Neural progenitor cell (in vitro differentiated cells): ENCODE measurements around the gene SPINK5. TPM values are rescaled to one million over a fixed set of nuclear protein-coding genes. Genes with fewer than 3 reads are reported as not detected.

Experiments used
- DNase-seq: peaks from one replicate; pipeline ENCODE4 v3.0.0-alpha.2; 2016; ENCODE audit warnings: low spot score
- H2AFZ ChIP-seq: fragments of 200-600 bp; sonication (generic); replicated peaks from 2 replicates; pipeline ENCODE4 v1.6.1; 2016; ENCODE audit warnings: antibody characterized with exemption
- H3F3A ChIP-seq: fragments of 200-600 bp; sonication (generic); 2 replicates; pipeline ENCODE4 v1.6.1; 2016; ENCODE audit warnings: antibody characterized with exemption, low read depth
- H3K27ac ChIP-seq: fragments of 200-600 bp; sonication (generic); 2 replicates; pipeline ENCODE4 v1.5.1; 2016; ENCODE audit warnings: mild to moderate bottlenecking
- H3K27me3 ChIP-seq: fragments of 200-600 bp; sonication (generic); 2 replicates; pipeline ENCODE4 v1.6.1; 2016; ENCODE audit warnings: mild to moderate bottlenecking, moderate library complexity
- H3K36me3 ChIP-seq: fragments of 200-600 bp; sonication (generic); 2 replicates; pipeline ENCODE4 v1.5.1; 2016
- H3K4me1 ChIP-seq: fragments of 200-600 bp; sonication (generic); 2 replicates; pipeline ENCODE4 v1.6.1; 2016; ENCODE audit warnings: mixed run types
- H3K4me2 ChIP-seq: fragments of 200-600 bp; sonication (generic); 2 replicates; pipeline ENCODE4 v1.6.1; 2016
- H3K4me3 ChIP-seq: fragments of 200-600 bp; sonication (generic); 2 replicates; pipeline ENCODE4 v1.5.1; 2016
- H3K79me2 ChIP-seq: fragments of 200-600 bp; sonication (generic); 2 replicates; pipeline ENCODE4 v1.6.1; 2016; ENCODE audit warnings: low read depth
- H3K9ac ChIP-seq: fragments of 200-600 bp; sonication (generic); 2 replicates; pipeline ENCODE4 v1.6.1; 2016
- H3K9me3 ChIP-seq: fragments of 200-600 bp; sonication (generic); 2 replicates; pipeline ENCODE4 v1.5.1; 2016; ENCODE audit warnings: low read depth
- H4K20me1 ChIP-seq: fragments of 200-600 bp; sonication (generic); 2 replicates; pipeline ENCODE4 v1.6.1; 2016; ENCODE audit warnings: low read depth
- H3K27ac Mint-ChIP-seq: 3 replicates; pipeline ENCODE4 v1.8.0; 2021; ENCODE audit warnings: mixed read lengths
- H3K27me3 Mint-ChIP-seq: 2 replicates; pipeline ENCODE4 v1.8.0; 2022; ENCODE audit warnings: low read depth, mild to moderate bottlenecking, inconsistent platforms, moderate library complexity, mixed read lengths; ENCODE audit not compliant: insufficient read depth
- H3K36me3 Mint-ChIP-seq: 3 replicates; pipeline ENCODE4 v1.8.0; 2021; ENCODE audit warnings: mixed read lengths
- H3K4me1 Mint-ChIP-seq: 3 replicates; pipeline ENCODE4 v1.8.0; 2021; ENCODE audit warnings: mixed read lengths
- H3K4me3 Mint-ChIP-seq: 3 replicates; pipeline ENCODE4 v1.8.0; 2021; ENCODE audit warnings: mild to moderate bottlenecking, moderate library complexity, mixed read lengths
- H3K9me3 Mint-ChIP-seq: 3 replicates; pipeline ENCODE4 v1.8.0; 2020; ENCODE audit warnings: mixed read lengths
- CTCF ChIP-seq: fragments of 200-600 bp; sonication (generic); IDR thresholded peaks from 2 replicates; pipeline ENCODE4 v1.5.1; 2017; ENCODE audit warnings: antibody characterized with exemption, mild to moderate bottlenecking
- EZH2 ChIP-seq: fragments of 200-600 bp; sonication (generic); IDR thresholded peaks from 2 replicates; pipeline ENCODE4 v1.6.1; 2017; ENCODE audit warnings: antibody characterized with exemption, mild to moderate bottlenecking, moderate library complexity
- EZH2phosphoT487 ChIP-seq: fragments of 200-600 bp; sonication (generic); IDR thresholded peaks from 2 replicates; pipeline ENCODE4 v1.6.1; 2017; ENCODE audit warnings: antibody characterized with exemption
- total RNA-seq: library from RNA; depleted of rRNA; stranded (reverse); fragments of >200 nt; gene quantifications from 2 replicates; pipeline ENCODE4 v1.2.3, GENCODE V29; 2015; ENCODE audit warnings: low replicate concordance

Gene SPINK5
- total RNA-seq, 1 donor from 2014 or later: 18.1 TPM

- H3K36me3 Mint-ChIP-seq: no peaks in the 10 kb centered on the region
- H3K4me1 Mint-ChIP-seq: no peaks in the 10 kb centered on the region
- no peaks in the 10 kb centered on the region for H3K79me2 ChIP-seq
- no peak overlapping the region for H3K4me3 ChIP-seq
- H3K4me3 Mint-ChIP-seq: no peak overlapping the region
- H3K9me3 ChIP-seq: no peaks in the 10 kb centered on the region
- H3K27me3 ChIP-seq: no peaks in the 10 kb centered on the region
- H2AFZ ChIP-seq: no peak overlapping the region
- no peak for DNase-seq
- H3K4me1 ChIP-seq: no peaks in the 10 kb centered on the region
- no peak for TF ChIP-seq EZH2
- no peak for TF ChIP-seq EZH2phosphoT487
- no peak for TF ChIP-seq CTCF
- H3K4me2 ChIP-seq: no peak overlapping the region
- H3K9me3 Mint-ChIP-seq: peaks cover 6% of the 10 kb centered on the region
- H3K27ac ChIP-seq: no peak overlapping the region
- H3K27me3 Mint-ChIP-seq: peaks cover 9% of the 10 kb centered on the region
- no peaks in the 10 kb centered on the region for H4K20me1 ChIP-seq
- H3K36me3 ChIP-seq: no peaks in the 10 kb centered on the region
- H3F3A ChIP-seq: no peaks in the 10 kb centered on the region
- H3K27ac Mint-ChIP-seq: no peak overlapping the region
- H3K9ac ChIP-seq: no peak overlapping the region
These were observed 102.9 kb downstream of the SPINK5 start for GRCh38 chr5:148166550-148167283.

DNA sequence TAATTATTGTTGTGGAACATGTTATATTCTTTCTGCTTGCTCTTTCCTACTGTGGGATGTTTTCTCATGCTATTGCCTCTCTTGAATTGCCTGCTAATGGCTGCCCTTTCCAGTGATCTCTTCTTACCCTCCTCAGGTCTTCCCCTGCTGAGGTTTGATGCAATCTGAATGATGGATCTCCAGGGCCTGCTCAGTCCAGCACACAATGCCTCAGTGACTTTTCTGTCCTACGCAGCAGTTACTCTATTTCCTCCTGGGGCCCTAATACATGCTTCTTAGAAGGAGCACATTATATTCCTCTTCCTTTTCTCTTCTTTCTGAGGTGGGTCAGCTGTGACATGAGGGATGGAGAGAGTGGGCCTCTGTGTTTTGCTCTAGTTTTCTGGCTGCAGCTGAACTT is 104.5 kb downstream of the SPINK5 start, which contains the start of gene SPINK14:
SPINK14 (plus strand) TSS at position 301 of the 400 bp plus-strand sequence. CDS start 1,187 bp downstream, outside the sequence.
- DNase-seq: no peak
- H3K9ac ChIP-seq: no peak within 1 kb of the TSS

DNA sequence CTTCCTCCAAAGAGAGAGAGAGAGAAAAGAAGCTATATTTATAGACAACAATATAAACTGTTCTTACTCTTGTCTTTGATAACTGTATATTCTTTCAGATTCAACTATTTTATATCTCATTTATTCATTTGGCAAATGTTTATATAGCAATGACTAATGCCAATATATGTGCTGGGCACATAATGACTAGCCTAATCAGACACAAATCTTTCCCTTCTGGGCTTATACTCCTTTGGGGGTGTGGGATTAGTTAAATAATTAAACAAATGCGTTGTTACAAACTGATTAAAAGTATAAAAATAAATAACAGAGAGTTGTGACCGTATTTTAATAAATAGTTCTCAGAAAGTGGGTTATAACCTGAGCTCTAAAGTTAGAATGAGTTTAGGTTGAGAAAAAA is 108.6 kb downstream of the SPINK5 start:
- Histone ChIP-seq H3K36me3 (no peaks in the 10 kb centered on the region), H3K9ac (no peak overlapping the region), H3K4me2 (no peak overlapping the region), H3F3A (peaks cover 9% of the 10 kb centered on the region), H3K79me2 (no peaks in the 10 kb centered on the region), H3K4me1 (peaks cover 12% of the 10 kb centered on the region), H3K27me3 (no peaks in the 10 kb centered on the region), H3K27ac (no peak overlapping the region), H2AFZ (no peak overlapping the region), H3K4me3 (no peak overlapping the region), H3K9me3 (no peaks in the 10 kb centered on the region), H4K20me1 (no peaks in the 10 kb centered on the region)
- TF ChIP-seq EZH2: no peak
- peaks cover 5% of the 10 kb centered on the region for H3K4me1 Mint-ChIP-seq
- no peaks in the 10 kb centered on the region for H3K9me3 Mint-ChIP-seq
- DNase-seq: no peak
- peaks cover 7% of the 10 kb centered on the region for H3K27me3 Mint-ChIP-seq
- H3K36me3 Mint-ChIP-seq: no peaks in the 10 kb centered on the region
- H3K27ac Mint-ChIP-seq: no peak overlapping the region
- no peak overlapping the region for H3K4me3 Mint-ChIP-seq

More for the DNA sequence above, 104.5 kb downstream of the SPINK5 start, which contains the start of gene SPINK14:
- no peak within 1 kb of the TSS for H3K27ac Mint-ChIP-seq
- no peaks in the 10 kb centered on the region for H4K20me1 ChIP-seq
- H3K9me3 ChIP-seq: no peaks in the 10 kb centered on the region
- no peaks in the 10 kb centered on the region for H3K36me3 ChIP-seq
- no peaks in the 10 kb centered on the region for H3K79me2 ChIP-seq
- no peaks in the 10 kb centered on the region for H3K4me1 ChIP-seq
- H3K4me3 ChIP-seq: no peak within 1 kb of the TSS
- no peaks in the 10 kb centered on the region for H3K9me3 Mint-ChIP-seq
- no peaks in the 10 kb centered on the region for H3K36me3 Mint-ChIP-seq
- peaks cover 9% of the 10 kb centered on the region for H3K27me3 Mint-ChIP-seq
- TF ChIP-seq EZH2phosphoT487 (no peak), CTCF (no peak), EZH2 (no peak)
- H3K4me3 Mint-ChIP-seq: no peak within 1 kb of the TSS
- H3F3A ChIP-seq: no peaks in the 10 kb centered on the region
- no peak within 1 kb of the TSS for H3K4me2 ChIP-seq
- no peak within 1 kb of the TSS for H2AFZ ChIP-seq
- H3K27me3 ChIP-seq: no peaks in the 10 kb centered on the region
- H3K27ac ChIP-seq: no peak within 1 kb of the TSS
- no peaks in the 10 kb centered on the region for H3K4me1 Mint-ChIP-seq

- H3K4me2 ChIP-seq: no peak overlapping the region
- no peaks in the 10 kb centered on the region for H3K36me3 ChIP-seq
- H3K27ac ChIP-seq: no peak overlapping the region
- H4K20me1 ChIP-seq: no peaks in the 10 kb centered on the region
- TF ChIP-seq EZH2phosphoT487 (peak; percentile 58), CTCF (no peak)
- H2AFZ ChIP-seq: no peak overlapping the region
- no peak overlapping the region for H3K9ac ChIP-seq
- H3K4me3 Mint-ChIP-seq: no peak overlapping the region
- no peaks in the 10 kb centered on the region for H3K9me3 Mint-ChIP-seq
- no peak overlapping the region for H3K27ac Mint-ChIP-seq
- peaks cover 12% of the 10 kb centered on the region for H3K4me1 ChIP-seq
- no peaks in the 10 kb centered on the region for H3K79me2 ChIP-seq
- peaks cover 2% of the 10 kb centered on the region for H3K27me3 Mint-ChIP-seq
- H3K9me3 ChIP-seq: no peaks in the 10 kb centered on the region
- DNase-seq: peak; percentile 55
- H3K4me3 ChIP-seq: no peak overlapping the region
- no peaks in the 10 kb centered on the region for H3K36me3 Mint-ChIP-seq
- H3K4me1 Mint-ChIP-seq: peaks cover 5% of the 10 kb centered on the region
- H3F3A ChIP-seq: peaks cover 9% of the 10 kb centered on the region
- H3K27me3 ChIP-seq: no peaks in the 10 kb centered on the region
These were observed 112.7 kb downstream of the SPINK5 start for GRCh38 chr5:148176480-148176879.
